Kidney (tissue), 14 donors: ENCODE measurements around the gene TMEM132A. TPM values are rescaled to one million over a fixed set of nuclear protein-coding genes. Genes with fewer than 3 reads are reported as not detected.

Experiments used
- DNase-seq, 5 donors: peaks; one replicate each; pipeline ENCODE4 v3.0.0-alpha.2; 2013 to 2020
- FAIRE-seq: peaks from 2 replicates; lab custom pipeline; 2012; peaks lifted over from hg19 to GRCh38; lab: Jason Lieb, UNC
- H3K27ac ChIP-seq, 2 donors: one replicate each; pipeline ENCODE4 v1.7.0; 2013; ENCODE audit warnings: low read depth in 2 of 2, low read length in 2 of 2, inconsistent platforms in 1 of 2
- H3K27me3 ChIP-seq: one replicate; pipeline ENCODE4 v1.7.1; 2013; ENCODE audit warnings: low read length, inconsistent platforms; ENCODE audit not compliant: control insufficient read depth, insufficient read depth
- H3K36me3 ChIP-seq, 3 donors: one replicate each; pipeline versions ENCODE4 v1.7.0 to v1.7.1; 2013; ENCODE audit warnings: low read length in 3 of 3, control low read depth in 1 of 3, inconsistent platforms in 1 of 3; ENCODE audit not compliant: insufficient read depth in 3 of 3, control insufficient read depth in 2 of 3
- H3K4me1 ChIP-seq, 3 donors: one replicate each; pipeline versions ENCODE4 v1.7.0 to v1.7.1; 2013; ENCODE audit warnings: low read length in 3 of 3, inconsistent platforms in 1 of 3, low read depth in 1 of 3; ENCODE audit not compliant: control insufficient read depth in 2 of 3, insufficient read depth in 2 of 3
- H3K4me3 ChIP-seq, 3 donors: one replicate each; pipeline versions ENCODE4 v1.7.0 to v1.8.1; 2013; ENCODE audit warnings: low read length in 3 of 3, control low read depth in 1 of 3, inconsistent platforms in 1 of 3
- H3K9ac ChIP-seq, 3 donors: one replicate each; pipeline versions ENCODE4 v1.7.0 to v1.7.1; 2013; ENCODE audit warnings: low read length in 3 of 3, control low read depth in 1 of 3, inconsistent platforms in 1 of 3
- H3K9me3 ChIP-seq, 3 donors: one replicate each; pipeline versions ENCODE4 v1.7.0 to v1.7.1; 2013; ENCODE audit warnings: low read length in 3 of 3, control low read depth in 1 of 3, inconsistent platforms in 1 of 3; ENCODE audit not compliant: control insufficient read depth in 2 of 3, insufficient read depth in 1 of 3
- CTCF ChIP-seq: IDR thresholded peaks from 3 replicates; pipeline ENCODE4 v1.5.1; 2012; ENCODE audit warnings: mild to moderate bottlenecking, moderate library complexity, borderline replicate concordance; ENCODE audit not compliant: insufficient read depth; ENCODE audit errors: extremely low read depth
- intact Hi-C: fragments of 100-400 bp; cut with DNase I; formaldehyde crosslinking; loops from one replicate; pipeline ENCODE4 v1.11.1; 2022
- polyA plus RNA-seq: library from polyadenylated mRNA; stranded (reverse); fragments of 350-450 nt; fragmentation: Illumina TruSeq; extraction: RNeasy Lipid Tissue Mini Kit (QIAGEN cat#74804); gene quantifications from one replicate; pipeline ENCODE4 v1.2.3, GENCODE V29; 2014; ENCODE audit warnings: low read depth, low replicate concordance; ENCODE audit not compliant: insufficient read depth
- total RNA-seq: library from RNA; stranded (reverse); fragmentation: NEBNext Ultra II Directional; extraction: Animal tissue kit (Norgen Biotek cat#: 25700); gene quantifications from one replicate; pipeline ENCODE4 v1.2.1, GENCODE V29; 2021
- donor health status: control.
- donor health status: control.
- donor health status: control.
- donor health status: control.
- donor health status: control.
- donor health status: DM: yes; HTN: yes; CAD: no.
- donor health status: Normal renal cell carcinoma (clear cell type).

The TMEM132A gene
- total and polyA plus RNA-seq, 2 donors from 2014 or later, result 17.2 to 19.1 TPM

GRCh38 chr11:60981515-60981914, 57.3 kb downstream of the TMEM132A start:
- no peak for FAIRE-seq
- no peaks in the 10 kb centered on the region for H3K9me3 ChIP-seq
- no peak overlapping the region for H3K27ac ChIP-seq
- no peak overlapping the region for H3K4me3 ChIP-seq
- no peak for TF ChIP-seq CTCF
- H3K4me1 ChIP-seq, result no peaks in the 10 kb centered on the region
- no peaks in the 10 kb centered on the region for H3K36me3 ChIP-seq
- no peaks in the 10 kb centered on the region for H3K27me3 ChIP-seq
- H3K9ac ChIP-seq, result no peak overlapping the region
- intact Hi-C loops, result no loop called here
- DNase-seq, result no peak

GRCh38 chr11:60982184-60982583, 57.9 kb downstream of the TMEM132A start:
- no peak for FAIRE-seq
- H3K9ac ChIP-seq, result no peak overlapping the region
- no peaks in the 10 kb centered on the region for H3K9me3 ChIP-seq
- H3K4me1 ChIP-seq, result no peaks in the 10 kb centered on the region
- no peak overlapping the region for H3K4me3 ChIP-seq
- H3K27me3 ChIP-seq, result no peaks in the 10 kb centered on the region
- H3K27ac ChIP-seq, result no peak overlapping the region
- DNase-seq, result peak in 1 of 5 donors; percentile 23
- H3K36me3 ChIP-seq, result no peaks in the 10 kb centered on the region
- no peak for TF ChIP-seq CTCF
- intact Hi-C loops, result no loop called here

- no peaks in the 10 kb centered on the region for H3K27me3 ChIP-seq
- H3K9ac ChIP-seq, result no peak overlapping the region
- FAIRE-seq (no peak), DNase-seq (no peak)
- no peak overlapping the region for H3K4me3 ChIP-seq
- intact Hi-C loops, result no loop called here
- no peaks in the 10 kb centered on the region for H3K4me1 ChIP-seq
- no peaks in the 10 kb centered on the region for H3K36me3 ChIP-seq
- TF ChIP-seq CTCF, result no peak
- no peak overlapping the region for H3K27ac ChIP-seq
- no peaks in the 10 kb centered on the region for H3K9me3 ChIP-seq
Observed at GRCh38 chr11:60984149-60984548, 59.9 kb downstream of the TMEM132A start.

GRCh38 chr11:60984636-60985035, 60.4 kb downstream of the TMEM132A start:
- H3K27ac ChIP-seq, result no peak overlapping the region
- TF ChIP-seq CTCF, result no peak
- no peaks in the 10 kb centered on the region for H3K27me3 ChIP-seq
- H3K4me1 ChIP-seq, result no peaks in the 10 kb centered on the region
- no peaks in the 10 kb centered on the region for H3K36me3 ChIP-seq
- DNase-seq (peak in 2 of 5 donors; percentile 26 to 45), FAIRE-seq (no peak)
- H3K4me3 ChIP-seq, result no peak overlapping the region
- no peak overlapping the region for H3K9ac ChIP-seq
- H3K9me3 ChIP-seq, result no peaks in the 10 kb centered on the region
- intact Hi-C loops, result no loop called here
